GM12872 (cell line): ENCODE measurements around the gene DNAI7.

Experiments
- CTCF ChIP-seq: IDR thresholded peaks from 3 replicates; pipeline ENCODE4 v1.5.1; 2011; ENCODE audit warnings: low read depth, mild to moderate bottlenecking, low read length, moderate library complexity; ENCODE audit not compliant: insufficient read depth

Gene DNAI7

GRCh38 chr12:25190793-25191192 lies 4.2 kb downstream of the DNAI7 start:
- TF ChIP-seq CTCF = no peak

GRCh38 chr12:25189656-25190055 lies 5.3 kb downstream of the DNAI7 start:
- TF ChIP-seq CTCF = no peak

GRCh38 chr12:25187781-25188180 lies 7.2 kb downstream of the DNAI7 start:
- no peak for TF ChIP-seq CTCF

- TF ChIP-seq CTCF = no peak
Measured at GRCh38 chr12:25186788-25187402, 8.1 kb downstream of the DNAI7 start.

GRCh38 chr12:25186038-25186787 lies 8.7 kb downstream of the DNAI7 start:
- no peak for TF ChIP-seq CTCF

GRCh38 chr12:25184132-25184531 lies 10.8 kb downstream of the DNAI7 start:
- TF ChIP-seq CTCF = no peak

GRCh38 chr12:25182765-25183164 lies 12.2 kb downstream of the DNAI7 start:
- no peak for TF ChIP-seq CTCF
